Right ventricle myocardium inferior (tissue), 1 donor: ENCODE measurements around the gene PRKAR2B. TPM values are rescaled to one million over a fixed set of nuclear protein-coding genes. Genes with fewer than 3 reads are reported as not detected.

Experiments
- ATAC-seq: fragments of 200-7000 bp; cut with Tn5 transposase; one replicate; pipeline ENCODE4 v1.9.1; 2020; ENCODE audit warnings: mild to moderate bottlenecking, moderate library complexity
- DNase-seq: peaks from one replicate; pipeline ENCODE4 v3.0.0; 2021; ENCODE audit errors: missing footprints
- intact Hi-C: fragments of 100-400 bp; cut with DNase I; formaldehyde crosslinking; loops from one replicate; pipeline ENCODE4 v1.11.0; 2022
- long read RNA-seq: library from polyadenylated mRNA; unstranded; transcript quantifications from one replicate; pipeline ENCODE4 v2.0.0, GENCODE V29; 2021
- total RNA-seq: library from RNA; stranded (reverse); fragmentation: NEBNext Ultra II Directional; extraction: Animal tissue kit (Norgen Biotek cat#: 25700); gene quantifications from one replicate; pipeline ENCODE4 v1.2.1, GENCODE V29; 2021
- donor health status: DM: no; HTN: yes; CAD: no; lungs with severe emphysema.

Gene PRKAR2B
- 23.2 TPM for total RNA-seq
- long read RNA-seq, transcript PRKAR2B-201 (11 exons, 3,745 nt): major isoform, 33 of 34 reads
- long read RNA-seq, partial matches to known transcripts: 1 of 34 reads
- long read RNA-seq, other reads (novel, unspliced or antisense): 0 of 34 reads

DNA sequence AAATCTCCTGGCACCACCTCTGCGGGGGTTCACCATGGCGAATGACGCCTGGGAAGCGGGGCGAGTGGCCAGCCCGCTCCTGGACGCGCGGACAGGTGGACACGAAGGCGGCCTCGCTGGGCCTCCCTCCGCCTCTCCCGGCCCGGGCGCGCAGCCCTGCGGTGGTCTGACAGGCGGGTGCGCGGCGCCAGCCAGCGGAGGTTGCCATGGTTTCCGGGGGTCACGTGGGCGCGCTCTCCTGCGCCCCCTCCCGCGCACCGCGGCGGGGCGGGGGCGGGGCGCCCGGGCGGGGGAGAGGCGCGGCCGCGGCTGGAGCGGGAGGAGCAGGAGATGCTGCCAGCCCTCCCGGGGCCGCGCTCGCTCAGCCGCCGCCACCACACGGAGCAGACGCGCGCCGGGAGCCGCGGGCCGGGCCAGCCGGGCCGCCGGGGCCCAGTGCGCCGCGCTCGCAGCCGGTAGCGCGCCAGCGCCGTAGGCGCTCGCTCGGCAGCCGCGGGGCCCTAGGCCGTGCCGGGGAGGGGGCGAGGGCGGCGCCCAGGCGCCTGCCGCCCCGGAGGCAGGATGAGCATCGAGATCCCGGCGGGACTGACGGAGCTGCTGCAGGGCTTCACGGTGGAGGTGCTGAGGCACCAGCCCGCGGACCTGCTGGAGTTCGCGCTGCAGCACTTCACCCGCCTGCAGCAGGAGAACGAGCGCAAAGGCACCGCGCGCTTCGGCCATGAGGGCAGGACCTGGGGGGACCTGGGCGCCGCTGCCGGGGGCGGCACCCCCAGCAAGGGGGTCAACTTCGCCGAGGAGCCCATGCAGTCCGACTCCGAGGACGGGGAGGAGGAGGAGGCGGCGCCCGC lies at the start of gene PRKAR2B:
Gene PRKAR2B (plus strand): TSS at position 359 of the 848 bp plus-strand sequence. CDS start 203 bp downstream, at position 562.
- intact Hi-C loops: no loop called here
- peak; percentile 84 for DNase-seq
- ATAC-seq: peak; percentile 98

DNA sequence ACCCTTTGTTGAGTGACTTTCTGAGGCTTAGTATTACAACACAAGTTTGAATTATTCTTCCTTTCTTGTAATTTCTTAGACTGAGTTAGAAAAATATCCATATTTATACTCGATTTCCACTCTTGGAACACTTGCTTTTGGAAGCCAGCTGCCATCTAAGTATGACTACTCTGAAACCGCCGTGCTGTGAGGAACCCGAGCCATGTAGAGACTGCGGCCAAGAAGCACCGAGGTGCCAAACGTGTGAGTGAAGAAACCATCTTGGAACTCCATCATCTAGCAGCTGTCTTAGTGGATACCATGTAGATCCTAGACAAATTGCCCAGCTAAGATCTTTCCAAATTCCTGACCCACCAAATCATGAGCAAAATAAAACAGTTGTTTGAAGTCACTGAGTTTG lies 49.7 kb upstream of the PRKAR2B start:
- ATAC-seq (no peak), DNase-seq (no peak)
- intact Hi-C loops: no loop called here

DNA sequence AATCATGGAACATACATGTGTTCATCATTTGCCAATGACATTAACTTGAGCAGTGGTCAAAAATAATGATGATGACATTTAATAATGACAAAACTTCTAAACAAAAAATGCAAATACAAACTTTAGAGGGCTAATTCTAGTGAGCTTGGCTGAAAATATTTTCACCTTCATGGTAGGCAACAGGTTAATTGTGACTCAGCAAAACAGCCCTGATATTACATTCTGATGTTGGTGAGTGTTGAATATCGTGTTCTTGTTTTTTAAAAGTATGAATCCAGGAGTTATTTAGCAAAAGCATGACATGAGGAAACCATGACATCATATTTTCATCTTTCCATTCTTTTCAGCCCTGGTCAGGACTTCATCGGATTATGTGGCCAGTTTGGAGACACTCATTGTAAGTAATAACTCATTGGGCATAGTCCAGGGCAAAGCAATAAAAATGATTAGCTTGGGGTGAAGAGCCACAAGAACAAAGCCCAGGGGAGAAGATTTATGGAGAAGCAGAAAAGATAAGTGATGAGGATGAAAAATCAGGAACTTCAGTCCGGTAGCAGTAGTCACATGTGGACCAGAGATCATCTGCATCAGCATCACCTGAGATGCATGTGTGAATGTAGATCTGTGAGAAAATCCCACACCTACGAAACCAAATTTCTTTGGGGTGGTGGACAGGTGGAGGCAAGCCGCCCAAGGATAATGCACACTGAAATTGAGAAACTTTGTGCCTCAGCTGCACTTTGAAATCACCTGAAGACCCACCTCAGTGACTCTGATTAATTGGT lies 46.8 kb upstream of the PRKAR2B start:
- DNase-seq (no peak), ATAC-seq (no peak)
- intact Hi-C loops: no loop called here

DNA sequence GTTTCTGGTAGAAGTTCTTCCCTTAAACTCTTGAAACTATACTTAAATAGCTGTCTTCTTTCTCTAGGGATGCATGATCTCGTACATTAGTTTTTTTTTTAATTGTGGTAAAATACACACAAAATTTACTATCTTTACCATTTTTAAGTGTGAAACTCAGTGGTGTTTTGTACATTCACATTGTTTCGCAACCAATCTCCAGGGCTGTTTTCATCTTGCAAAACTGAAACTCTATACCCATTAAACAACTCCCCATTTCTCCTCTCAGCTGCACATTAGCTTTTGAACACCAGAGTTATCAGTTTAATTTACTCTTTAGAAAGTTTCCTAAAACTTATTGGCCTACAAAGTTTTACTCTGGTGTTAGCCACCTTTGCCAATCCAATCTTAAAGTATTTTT lies 45.5 kb upstream of the PRKAR2B start:
- intact Hi-C loops: no loop called here
- DNase-seq (no peak), ATAC-seq (no peak)

DNA sequence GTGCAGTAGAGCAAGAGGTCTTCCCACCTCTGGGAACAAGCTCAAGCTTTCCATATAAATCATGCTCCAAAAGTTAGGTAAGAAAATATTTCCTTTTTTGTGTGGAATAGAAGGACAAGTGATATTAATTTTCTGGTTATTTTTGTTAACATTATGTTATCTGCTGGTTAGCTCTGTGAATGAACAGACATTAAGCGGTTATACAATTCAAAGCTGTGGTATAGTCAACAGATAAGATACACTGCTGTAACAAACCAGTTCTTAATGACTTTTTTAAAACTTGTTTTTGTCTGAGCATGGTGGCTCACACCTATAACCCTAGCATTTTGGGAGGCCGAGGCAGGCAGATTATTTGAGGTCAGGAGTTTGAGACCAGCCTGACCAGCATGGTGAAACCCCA lies 43.0 kb upstream of the PRKAR2B start:
- ATAC-seq (no peak), DNase-seq (no peak)
- intact Hi-C loops: no loop called here

DNA sequence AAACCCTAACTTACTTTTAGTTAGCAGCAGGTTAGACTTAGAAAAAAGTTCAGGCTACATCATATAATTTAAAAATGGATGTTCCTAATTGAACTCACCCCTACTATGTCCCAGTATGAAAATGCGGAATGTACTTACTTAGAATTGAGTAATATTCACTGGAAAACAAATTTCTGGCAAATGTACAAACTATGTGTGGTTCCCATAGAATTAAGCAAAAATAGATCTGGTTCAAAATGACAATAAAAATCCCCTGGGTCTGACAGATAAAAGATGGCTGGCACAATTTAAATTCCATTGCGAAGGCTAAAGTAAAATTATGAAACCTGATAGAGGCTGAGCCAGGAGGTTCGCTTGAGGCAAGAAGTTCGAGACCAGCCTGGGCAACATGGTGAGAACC lies 42.4 kb upstream of the PRKAR2B start:
- no peak for DNase-seq
- ATAC-seq: no peak
- intact Hi-C loops: no loop called here

DNA sequence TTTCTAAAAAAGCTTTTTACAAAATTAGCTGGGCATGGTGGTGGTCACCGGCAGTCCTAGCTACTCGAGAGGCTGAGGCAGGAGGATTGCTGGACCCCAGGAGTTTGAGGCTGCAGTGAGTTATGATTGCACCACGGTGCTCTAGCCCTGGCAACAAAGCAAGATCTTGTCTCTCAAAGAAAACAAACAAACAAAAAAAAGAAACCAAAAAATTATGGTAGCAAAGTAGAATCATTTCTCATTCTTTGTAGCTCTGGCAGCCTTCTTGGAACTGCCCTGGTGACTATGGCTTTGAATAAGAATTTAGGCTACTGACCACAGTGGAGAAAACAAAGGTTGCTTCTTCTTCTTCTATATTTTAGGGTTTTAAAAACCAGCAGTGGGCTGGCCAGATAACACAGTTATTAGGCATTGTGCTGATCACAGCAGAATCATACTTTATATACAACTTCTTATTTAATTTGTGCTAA lies 41.9 kb upstream of the PRKAR2B start:
- intact Hi-C loops: no loop called here
- DNase-seq (no peak), ATAC-seq (no peak)

DNA sequence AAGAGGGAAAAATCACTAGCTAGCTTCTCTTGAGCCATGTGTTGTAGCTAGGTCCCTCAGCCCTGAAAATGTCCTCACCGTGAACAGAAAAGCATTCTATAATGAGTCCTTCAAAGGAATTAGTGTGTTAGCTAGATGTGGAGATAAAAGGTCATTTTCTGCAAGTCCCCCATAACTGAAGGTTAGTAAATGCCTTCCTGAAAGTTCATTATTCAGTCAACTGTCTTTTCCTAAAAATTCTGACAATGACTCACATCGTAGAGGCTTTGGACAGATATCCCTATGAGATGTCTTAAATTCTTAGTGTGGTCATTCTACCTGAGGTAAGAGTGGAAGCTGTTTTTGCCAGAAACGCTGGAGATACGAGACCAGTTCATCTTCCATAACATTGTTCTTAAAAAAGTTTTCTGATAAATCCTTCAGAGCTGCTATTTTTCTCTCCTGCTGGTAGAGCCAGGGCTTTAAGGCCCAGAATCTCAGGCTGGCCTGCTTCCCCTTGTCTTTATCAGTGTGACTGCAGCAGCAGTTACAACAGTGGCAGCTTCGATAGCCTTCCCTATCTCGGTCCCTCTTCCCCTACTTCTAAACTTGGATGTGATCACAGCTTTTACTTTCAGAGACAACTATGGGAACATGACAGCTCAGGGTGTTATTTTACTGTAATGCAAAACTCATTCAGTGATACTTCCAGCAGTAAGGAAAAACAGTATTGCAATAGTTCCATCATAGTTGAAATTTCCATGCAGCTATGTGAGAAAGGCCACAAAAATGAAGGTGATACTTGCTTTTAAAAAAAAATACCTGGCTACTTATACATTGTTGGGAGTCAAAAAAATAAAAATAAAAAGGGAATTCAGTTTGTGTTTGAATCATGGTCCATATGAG lies 37.3 kb upstream of the PRKAR2B start:
- DNase-seq: no peak
- intact Hi-C loops: no loop called here
- peak; percentile 96 for ATAC-seq

DNA sequence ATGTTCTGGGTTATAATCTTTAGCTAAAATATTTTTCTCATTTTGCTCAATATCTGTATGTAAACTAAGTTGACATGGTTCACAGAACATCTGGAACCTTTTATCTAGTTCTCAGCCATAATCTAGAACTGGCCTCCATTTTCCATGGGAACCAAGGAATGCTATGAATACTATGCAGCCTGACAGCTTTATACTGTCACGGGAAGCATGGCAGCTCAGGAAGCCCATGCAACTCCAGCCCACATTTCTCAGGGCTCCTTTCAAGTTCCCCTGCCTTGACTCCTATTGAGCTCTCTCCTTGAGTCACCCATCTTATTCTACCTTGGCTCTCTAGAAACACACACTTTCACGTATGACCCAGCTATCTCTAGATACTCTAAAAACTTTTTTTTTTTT lies 36.6 kb upstream of the PRKAR2B start:
- no peak for ATAC-seq
- DNase-seq: no peak
- intact Hi-C loops: no loop called here

DNA sequence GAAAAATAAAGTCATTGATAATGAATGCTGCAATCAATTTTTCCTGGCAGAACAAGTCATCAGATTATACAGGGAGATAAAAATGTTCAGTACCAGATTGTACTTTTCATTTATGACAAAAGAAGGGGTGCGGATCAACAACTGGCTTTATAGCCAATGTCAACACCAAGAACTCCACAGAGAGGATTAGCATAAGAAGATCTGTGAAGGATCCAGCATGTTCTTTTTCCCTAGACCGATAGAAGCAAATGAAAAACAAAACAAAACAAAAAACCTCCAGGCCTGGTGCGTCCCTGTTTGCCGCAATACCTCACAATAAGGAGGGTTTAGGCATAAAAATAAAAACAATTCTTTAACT lies 34.7 kb upstream of the PRKAR2B start:
- DNase-seq (no peak), ATAC-seq (no peak)
- intact Hi-C loops: no loop called here

DNA sequence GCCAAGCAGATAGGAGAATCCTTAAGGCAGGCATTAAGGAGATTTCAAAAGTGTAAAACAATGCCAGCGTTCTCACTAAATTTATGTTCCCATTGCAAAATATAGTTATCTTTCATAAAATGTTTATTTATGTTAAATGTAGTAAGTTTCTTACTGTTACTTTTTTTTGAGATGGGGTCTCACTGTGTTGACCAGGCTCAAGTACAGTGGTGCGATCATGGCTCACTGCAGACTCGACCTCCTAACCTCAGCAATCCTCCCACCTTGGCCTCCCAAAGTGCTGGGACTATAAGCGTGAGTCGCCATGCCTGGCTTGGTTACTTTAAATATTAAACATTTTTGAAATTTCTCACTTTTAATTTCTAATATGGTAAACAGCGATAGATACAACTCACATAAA lies 31.8 kb upstream of the PRKAR2B start:
- intact Hi-C loops: no loop called here
- ATAC-seq (no peak), DNase-seq (no peak)

DNA sequence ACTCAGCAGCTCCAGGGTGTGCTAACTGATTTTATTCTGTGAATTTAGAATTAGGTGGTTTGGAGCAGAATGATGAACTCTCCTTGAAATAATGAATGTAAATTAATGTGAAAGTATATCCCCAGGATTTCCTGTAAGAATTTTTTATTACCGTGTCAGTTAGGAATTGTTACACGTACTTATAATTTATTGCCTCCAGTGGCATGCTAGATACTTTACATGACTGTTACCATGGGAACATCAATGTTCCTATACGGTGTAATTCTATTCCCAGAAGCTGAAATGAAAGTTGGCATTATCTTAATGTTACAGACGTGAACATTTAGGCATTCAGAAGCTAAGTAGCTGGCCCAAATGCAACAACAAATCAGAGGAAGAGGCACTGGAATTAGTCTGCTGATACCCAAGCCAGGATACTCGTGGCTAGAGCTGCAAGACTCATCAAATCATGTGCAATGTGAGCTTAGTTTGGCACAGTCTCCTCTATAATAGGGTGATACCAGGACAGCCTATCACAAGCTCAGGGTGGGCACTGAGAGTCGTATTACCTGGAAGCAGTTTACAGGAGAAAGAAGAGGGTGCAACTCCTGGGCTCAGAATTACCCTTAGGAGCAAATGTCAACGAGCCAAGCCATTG lies 30.0 kb upstream of the PRKAR2B start:
- intact Hi-C loops: no loop called here
- DNase-seq (no peak), ATAC-seq (peak; percentile 94)

DNA sequence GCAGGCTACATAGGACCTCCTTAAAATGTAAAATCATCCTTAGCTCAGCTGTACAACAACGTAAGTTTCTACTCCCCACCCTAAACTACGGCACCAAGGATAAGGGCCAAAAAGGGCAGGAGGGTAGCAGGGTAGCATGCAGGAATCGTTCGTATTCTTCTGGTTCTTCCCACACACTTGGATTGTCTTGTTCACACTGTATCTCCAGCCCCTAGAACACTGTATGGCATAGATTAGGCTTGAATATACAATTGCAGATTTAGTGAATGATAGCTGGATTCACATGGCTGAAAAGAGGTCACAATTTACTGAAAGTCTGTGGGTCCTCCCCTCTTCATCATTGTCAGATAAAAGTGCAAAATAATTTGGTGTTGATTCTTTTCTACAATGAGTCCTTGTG lies 28.2 kb upstream of the PRKAR2B start:
- intact Hi-C loops: no loop called here
- DNase-seq: no peak
- no peak for ATAC-seq

DNA sequence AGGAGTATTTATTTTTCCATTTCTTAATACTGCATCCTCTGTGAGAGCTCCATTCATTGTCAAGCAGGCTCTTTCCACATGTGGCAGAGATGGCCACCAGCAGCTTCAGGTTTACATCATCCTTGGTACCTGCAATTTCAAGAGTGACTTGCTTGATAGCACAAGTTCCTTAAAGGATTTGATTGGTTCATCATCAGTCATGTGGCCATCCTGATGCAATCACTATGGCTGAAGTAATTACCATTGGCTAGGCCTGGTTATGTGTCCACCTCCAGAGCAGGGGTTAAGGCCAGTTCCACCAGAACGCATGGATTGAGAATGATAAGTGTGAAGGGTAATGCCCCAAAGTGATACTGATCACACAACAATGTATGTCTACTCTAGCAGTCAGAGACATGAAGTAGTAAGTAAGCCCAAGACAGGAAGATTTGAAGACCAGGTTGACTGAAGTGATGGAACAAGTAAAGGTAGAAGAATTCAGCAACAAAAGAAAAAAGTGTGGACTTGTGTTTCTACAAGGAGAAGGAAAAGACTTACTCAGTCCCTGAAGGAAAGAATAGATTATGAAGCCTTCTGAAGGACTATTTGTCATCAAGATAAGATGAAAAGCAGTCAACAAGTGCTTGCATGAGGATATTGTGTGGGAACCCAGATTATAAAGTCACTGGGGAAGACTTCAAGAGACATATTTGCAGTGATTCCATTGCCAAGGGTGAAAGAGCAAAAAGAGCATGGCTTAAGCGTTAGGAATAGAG lies 26.4 kb upstream of the PRKAR2B start:
- intact Hi-C loops: no loop called here
- DNase-seq: no peak
- no peak for ATAC-seq

DNA sequence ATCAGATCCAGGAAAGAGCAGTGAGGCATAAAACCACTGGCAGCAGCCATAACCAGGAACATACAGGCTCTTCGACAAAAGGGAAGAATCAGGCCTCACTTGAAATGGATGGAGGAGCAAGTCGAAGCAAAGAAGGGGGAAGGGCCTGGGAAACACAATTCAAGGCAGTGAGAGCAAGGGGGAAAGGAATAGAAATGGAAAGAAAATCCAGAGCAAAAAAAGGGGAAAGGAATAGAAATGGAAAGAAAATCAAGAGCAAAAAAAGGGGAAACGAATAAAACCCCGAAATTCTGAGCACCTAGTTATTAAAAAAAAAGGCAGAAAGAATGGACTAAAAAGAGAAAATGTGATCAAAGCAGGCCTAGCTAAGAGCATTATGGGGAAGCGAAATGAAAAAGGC lies 24.1 kb upstream of the PRKAR2B start:
- ATAC-seq (no peak), DNase-seq (no peak)
- intact Hi-C loops: no loop called here

DNA sequence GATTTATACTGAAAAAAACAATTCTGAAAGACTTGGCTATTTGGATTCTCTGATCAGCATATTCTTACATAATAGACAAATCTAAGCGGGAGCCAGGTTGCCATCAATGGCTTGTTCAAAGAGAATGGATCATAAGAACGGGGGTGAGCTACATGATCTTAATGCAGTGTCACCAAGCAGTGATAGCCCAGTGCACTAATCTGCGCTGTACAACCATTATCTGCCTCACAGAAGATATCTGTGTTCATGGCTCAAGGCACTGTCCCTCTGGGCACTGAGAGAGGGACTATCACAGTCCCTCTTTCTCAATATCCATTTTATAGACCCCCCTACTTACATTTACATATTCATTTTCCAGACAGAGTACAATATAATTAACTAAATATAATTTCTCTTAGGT lies 22.9 kb upstream of the PRKAR2B start:
- intact Hi-C loops: no loop called here
- no peak for ATAC-seq
- DNase-seq: no peak

DNA sequence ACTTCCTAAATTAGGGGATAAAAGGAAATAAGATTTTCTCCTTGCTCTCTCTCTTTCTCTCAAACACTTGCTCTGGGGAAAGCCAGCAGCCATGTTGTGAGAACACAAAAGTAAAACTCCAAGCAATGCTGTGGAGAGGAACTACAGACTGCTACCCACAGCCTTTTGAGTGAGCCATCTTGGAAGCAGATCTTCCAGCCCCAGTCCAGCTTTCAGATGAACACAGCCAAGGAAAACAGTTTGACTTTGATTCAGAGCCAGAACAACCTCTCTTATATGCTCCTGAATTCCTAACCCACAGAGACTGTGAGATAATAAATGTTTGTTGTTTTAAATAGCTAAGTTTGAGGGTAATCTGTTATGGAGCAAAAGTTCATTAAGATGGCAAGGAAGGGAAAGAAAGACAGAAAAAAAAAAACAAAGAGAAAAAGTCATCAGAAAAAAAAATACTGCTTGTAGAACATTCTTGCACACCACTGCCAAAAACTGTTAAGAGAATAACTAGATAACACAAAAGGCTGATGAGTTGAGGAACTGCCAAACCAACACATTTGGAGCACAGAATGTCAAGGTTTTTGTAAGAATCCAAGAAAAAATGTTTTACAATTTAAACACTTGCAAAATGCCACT lies 20.9 kb upstream of the PRKAR2B start:
- ATAC-seq (no peak), DNase-seq (no peak)
- intact Hi-C loops: no loop called here
